Cardiac muscle cell (in vitro differentiated cells and primary cell): ENCODE data around the gene EPB41L1. TPM values are rescaled to one million over a fixed set of nuclear protein-coding genes. Genes with fewer than 3 reads are reported as not detected.

Experiments
- DNase-seq, 2 donors: peaks; one replicate each; pipeline versions ENCODE4 v3.0.0 to v3.0.0-alpha.2; 2010 to 2017; ENCODE audit warnings: low read depth in 1 of 2, low spot score in 1 of 2
- H3K27ac ChIP-seq: fragments of 200-600 bp; sonication (generic); 2 replicates; pipeline ENCODE4 v1.5.1; 2016
- H3K27me3 ChIP-seq: fragments of 200-600 bp; sonication (generic); 2 replicates; pipeline ENCODE4 v1.6.0; 2016; ENCODE audit warnings: control low read depth
- H3K36me3 ChIP-seq: fragments of 200-600 bp; sonication (generic); 2 replicates; pipeline ENCODE4 v1.5.1; 2016; ENCODE audit warnings: control low read depth
- H3K4me1 ChIP-seq: fragments of 200-600 bp; sonication (generic); 2 replicates; pipeline ENCODE4 v1.8.1; 2017; ENCODE audit warnings: low read depth, mild to moderate bottlenecking, mixed run types
- H3K4me3 ChIP-seq: fragments of 200-600 bp; sonication (generic); 2 replicates; pipeline ENCODE4 v1.5.1; 2016; ENCODE audit warnings: mild to moderate bottlenecking
- H3K9me3 ChIP-seq: fragments of 200-600 bp; sonication (generic); 2 replicates; pipeline ENCODE4 v1.5.1; 2017; ENCODE audit warnings: low read depth, mild to moderate bottlenecking, control low read depth
- polyA plus RNA-seq: library from polyadenylated mRNA; unstranded; fragments of >200 nt; fragmentation: Nextera tagmentation; extraction: Ambion mirVana; gene quantifications from 2 replicates; pipeline ENCODE4 v1.2.1, GENCODE V29; 2016
- total RNA-seq: library from RNA; depleted of rRNA; stranded (reverse); fragments of >200 nt; gene quantifications from 2 replicates; pipeline ENCODE4 v1.2.3, GENCODE V29; 2016
- TF ChIP-seq, protein P1 (sequence below): IDR thresholded peaks from 2 replicates; pipeline ENCODE4 v1.5.1; 2012; ENCODE audit warnings: low read depth, mild to moderate bottlenecking, low read length

Gene EPB41L1
- total and polyA plus RNA-seq, 2 experiments from 2014 or later, result 34.3 to 83.5 TPM

DNA sequence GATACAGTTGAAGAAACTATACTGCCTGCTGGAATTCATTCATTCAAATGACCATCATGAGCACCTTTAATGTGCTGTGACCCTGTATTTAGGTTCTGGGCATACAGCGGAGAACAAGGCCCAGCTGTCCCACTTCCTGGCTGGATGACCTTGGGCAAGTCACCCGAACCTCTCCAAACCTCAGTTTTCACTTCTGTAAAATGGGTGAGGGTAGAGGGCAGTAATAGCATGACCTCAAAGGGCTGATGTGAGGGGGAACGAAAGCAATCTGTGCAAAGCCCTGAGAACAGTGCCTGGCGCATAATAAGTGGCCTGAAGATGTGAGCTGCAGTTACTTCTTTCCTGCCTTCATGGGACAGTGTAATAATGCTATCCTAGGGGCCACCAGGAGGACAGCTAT, 61.2 kb downstream of the EPB41L1 start:
- no peak for DNase-seq
- Histone ChIP-seq H3K9me3 (no peaks in the 10 kb centered on the region), H3K27me3 (no peaks in the 10 kb centered on the region), H3K4me1 (no peaks in the 10 kb centered on the region), H3K36me3 (peaks cover 2% of the 10 kb centered on the region), H3K4me3 (no peak overlapping the region), H3K27ac (no peak overlapping the region)
- TF ChIP-seq, protein P1, sequence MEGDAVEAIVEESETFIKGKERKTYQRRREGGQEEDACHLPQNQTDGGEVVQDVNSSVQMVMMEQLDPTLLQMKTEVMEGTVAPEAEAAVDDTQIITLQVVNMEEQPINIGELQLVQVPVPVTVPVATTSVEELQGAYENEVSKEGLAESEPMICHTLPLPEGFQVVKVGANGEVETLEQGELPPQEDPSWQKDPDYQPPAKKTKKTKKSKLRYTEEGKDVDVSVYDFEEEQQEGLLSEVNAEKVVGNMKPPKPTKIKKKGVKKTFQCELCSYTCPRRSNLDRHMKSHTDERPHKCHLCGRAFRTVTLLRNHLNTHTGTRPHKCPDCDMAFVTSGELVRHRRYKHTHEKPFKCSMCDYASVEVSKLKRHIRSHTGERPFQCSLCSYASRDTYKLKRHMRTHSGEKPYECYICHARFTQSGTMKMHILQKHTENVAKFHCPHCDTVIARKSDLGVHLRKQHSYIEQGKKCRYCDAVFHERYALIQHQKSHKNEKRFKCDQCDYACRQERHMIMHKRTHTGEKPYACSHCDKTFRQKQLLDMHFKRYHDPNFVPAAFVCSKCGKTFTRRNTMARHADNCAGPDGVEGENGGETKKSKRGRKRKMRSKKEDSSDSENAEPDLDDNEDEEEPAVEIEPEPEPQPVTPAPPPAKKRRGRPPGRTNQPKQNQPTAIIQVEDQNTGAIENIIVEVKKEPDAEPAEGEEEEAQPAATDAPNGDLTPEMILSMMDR, result no peak

DNA sequence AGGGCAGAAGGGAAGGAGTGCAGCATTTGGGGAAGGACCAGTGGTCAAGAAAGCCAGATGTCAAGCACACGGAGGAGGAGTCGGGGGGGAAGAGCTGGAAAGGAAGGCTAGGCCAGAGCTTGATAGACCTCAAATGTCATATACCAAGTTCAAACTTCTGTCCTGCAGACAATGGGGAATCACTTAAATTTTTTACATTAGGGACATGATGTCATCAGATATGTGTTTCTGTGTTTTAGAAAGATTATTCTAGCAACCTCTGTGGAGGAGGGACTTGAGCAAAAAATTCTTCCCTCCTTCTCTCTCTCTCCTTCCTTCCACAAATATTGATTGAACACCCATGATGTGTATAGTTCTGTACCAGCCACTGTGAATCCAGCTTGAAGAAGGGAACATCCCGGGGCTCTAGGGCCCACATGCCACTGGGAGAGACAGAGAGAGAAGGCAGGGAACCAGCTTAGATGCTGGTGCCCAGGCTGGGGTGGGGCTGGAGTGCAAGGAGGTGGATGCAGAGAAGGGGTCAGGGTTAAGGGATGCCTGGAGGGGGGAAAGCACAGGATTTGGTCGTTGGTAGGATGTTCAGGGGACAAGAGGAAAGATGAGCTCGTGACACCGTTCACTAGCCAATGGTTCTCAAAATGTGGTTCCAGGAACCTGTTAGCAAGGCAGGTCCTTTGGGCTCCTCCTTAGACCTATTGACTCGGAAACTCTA, 61.9 kb downstream of the EPB41L1 start:
- H3K36me3 ChIP-seq, result peaks cover 2% of the 10 kb centered on the region
- DNase-seq, result no peak
- no peaks in the 10 kb centered on the region for H3K27me3 ChIP-seq
- no peaks in the 10 kb centered on the region for H3K4me1 ChIP-seq
- H3K4me3 ChIP-seq, result no peak overlapping the region
- H3K9me3 ChIP-seq, result no peaks in the 10 kb centered on the region
- TF ChIP-seq, protein P1, result no peak
- no peak overlapping the region for H3K27ac ChIP-seq

DNA sequence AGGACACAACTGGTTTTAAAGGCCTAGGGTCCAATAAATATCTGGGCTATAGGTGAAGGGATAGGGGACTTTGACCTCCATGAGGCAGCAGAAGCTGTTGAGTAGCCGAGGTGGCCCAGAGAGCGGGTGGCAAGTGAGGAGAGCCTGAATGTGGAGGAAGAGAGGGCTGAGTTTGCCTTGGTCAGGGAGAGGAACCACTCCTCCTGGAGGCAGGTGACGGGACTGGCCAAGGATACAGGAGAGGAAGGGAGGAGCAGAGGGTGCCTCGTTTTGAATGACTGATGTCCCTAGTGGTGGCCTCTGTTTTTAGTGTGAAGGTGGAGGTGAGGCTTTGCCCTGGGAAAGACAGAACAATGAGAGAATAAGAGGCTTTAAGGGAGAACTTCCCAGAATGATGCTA, 62.7 kb downstream of the EPB41L1 start:
- H3K27ac ChIP-seq, result no peak overlapping the region
- TF ChIP-seq, protein P1, result no peak
- DNase-seq, result no peak
- H3K4me3 ChIP-seq, result no peak overlapping the region
- H3K36me3 ChIP-seq, result no peaks in the 10 kb centered on the region
- no peaks in the 10 kb centered on the region for H3K9me3 ChIP-seq
- no peaks in the 10 kb centered on the region for H3K4me1 ChIP-seq
- H3K27me3 ChIP-seq, result no peaks in the 10 kb centered on the region

DNA sequence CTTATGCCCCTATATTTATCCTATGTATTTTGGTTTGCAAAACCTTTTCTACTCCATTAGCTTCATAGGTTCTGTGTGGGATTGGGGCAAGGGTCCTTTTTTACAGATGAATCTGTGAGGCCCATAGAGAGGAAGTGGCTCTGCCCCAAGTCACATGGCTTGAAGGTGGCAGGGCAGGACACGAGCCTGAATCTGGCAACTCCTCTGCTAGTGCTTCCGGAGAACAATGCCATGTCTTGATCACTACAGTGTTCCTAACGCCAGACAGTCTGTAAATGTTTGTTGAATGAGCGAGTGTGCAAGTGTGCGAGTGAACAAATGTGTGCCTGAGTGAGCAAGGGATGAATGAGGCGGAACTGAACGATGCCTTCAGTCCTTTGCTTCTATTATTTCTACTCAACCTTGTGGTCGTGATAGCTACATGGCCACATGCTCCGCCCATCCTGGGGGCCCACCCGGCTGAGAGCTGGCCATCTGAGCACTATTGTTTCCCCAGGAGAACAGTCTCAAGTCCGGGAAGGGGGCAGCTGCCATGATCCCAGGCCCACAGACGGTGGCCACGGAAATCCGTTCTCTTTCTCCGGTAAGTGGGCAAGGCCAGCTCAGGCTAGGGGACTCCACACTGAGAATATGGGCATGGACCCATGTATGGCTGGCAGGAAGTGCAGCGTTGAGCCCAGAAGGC, 64.0 kb downstream of the EPB41L1 start:
- Histone ChIP-seq H3K4me3 (no peak overlapping the region), H3K27me3 (no peaks in the 10 kb centered on the region), H3K27ac (no peak overlapping the region), H3K9me3 (no peaks in the 10 kb centered on the region), H3K4me1 (no peaks in the 10 kb centered on the region), H3K36me3 (no peaks in the 10 kb centered on the region)
- TF ChIP-seq, protein P1, result no peak
- DNase-seq, result no peak

DNA sequence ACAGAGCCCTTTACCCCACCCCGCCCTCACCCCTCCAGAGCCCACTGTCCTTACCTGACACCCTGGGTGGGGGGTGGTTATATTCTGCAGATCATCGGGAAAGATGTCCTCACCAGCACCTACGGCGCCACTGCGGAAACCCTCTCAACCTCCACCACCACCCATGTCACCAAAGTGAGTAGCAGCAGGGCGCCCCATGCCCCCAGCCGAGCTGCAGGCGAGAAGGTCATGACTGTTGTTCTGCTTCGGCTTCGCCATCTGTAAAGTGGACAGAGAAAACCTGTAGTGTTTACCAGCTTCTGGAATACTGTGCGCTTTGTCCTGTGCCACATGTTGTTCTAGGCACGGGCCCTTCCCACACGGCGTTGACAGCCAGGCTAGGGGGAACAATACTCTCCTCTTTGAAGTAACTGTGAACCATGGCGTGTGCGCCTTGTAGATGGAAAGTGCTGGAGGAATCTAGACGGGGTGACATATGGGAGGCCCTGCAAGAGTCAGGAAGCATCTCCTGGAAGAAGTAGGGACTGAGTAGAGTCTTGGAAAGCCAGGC, 65.2 kb downstream of the EPB41L1 start:
- DNase-seq, result no peak
- TF ChIP-seq, protein P1, result no peak

More for the DNA sequence above, 65.2 kb downstream of the EPB41L1 start:
- Histone ChIP-seq H3K4me3 (no peak overlapping the region), H3K27ac (no peak overlapping the region), H3K36me3 (peaks cover 2% of the 10 kb centered on the region), H3K4me1 (no peaks in the 10 kb centered on the region), H3K27me3 (no peaks in the 10 kb centered on the region), H3K9me3 (no peaks in the 10 kb centered on the region)
